ENCODE data around the gene CEP41. TPM values are rescaled to one million over a fixed set of nuclear protein-coding genes. Genes with fewer than 3 reads are reported as not detected.

CEP41 gene
- total and polyA plus RNA-seq, 2 experiments from 2014 or later, result 17.4 to 25.0 TPM

DNA sequence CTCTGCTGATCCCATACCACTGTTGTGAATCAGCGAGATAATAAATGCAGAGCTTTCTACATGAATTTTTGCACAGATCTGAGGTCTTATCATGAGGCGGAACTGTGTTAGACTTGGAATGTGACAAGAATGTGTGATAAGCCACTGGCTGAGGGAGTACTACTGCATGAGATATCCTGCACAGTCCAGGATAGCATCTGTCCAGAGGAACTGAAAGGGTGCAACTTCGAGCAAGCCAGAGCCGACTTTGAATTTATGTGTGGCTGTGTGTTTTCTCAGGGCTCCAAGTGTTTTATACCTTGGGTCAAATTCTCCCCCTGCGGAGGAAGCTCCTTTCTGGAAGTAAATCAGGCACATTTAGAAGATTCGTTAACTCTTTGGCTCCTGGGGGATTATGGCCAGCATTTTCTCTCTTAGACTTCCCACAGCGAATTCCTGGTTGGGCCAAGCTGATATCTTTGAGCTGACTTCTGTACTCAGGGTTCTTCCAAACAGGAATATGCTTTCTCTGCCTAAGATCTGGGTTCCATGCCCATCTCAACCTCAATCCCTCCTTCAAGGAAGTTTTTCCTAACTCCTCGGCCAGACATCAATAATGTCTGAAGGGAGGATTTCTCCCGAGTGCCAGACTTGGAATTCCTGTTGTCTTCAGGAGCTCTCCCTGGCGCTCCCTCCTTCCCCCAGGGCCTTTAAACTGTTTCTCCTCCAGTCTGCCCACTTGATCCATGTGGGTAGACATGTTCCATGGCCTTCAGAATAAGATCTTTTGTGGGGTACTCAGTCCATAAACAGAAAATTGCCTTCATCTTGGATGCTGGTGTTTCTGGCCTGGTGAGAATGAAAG lies 48.5 kb upstream of the CEP41 start (continued):
- TF ChIP-seq NANOG (IDR thresholded peaks at IDR 0.05; ENCODE audit: borderline replicate concordance) (no peak), ETS1 (IDR thresholded peaks at IDR 0.05) (no peak), EZH2 (IDR thresholded peaks at IDR 0.05; ENCODE audit: low read depth, unreplicated experiment) (no peak), JUNB (IDR thresholded peaks at IDR 0.05; ENCODE audit: unreplicated experiment) (no peak), STAT1 (IDR thresholded peaks at IDR 0.05; ENCODE audit: unreplicated experiment) (no peak), CTCF (conservative IDR thresholded peaks at IDR 0.05; ENCODE audit: low read depth in 2 of 2) (no peak)

GRCh38 chr7:130488392-130489139 lies 47.8 kb upstream of the CEP41 start:
- Mint-ChIP-seq H3K27me3 (ENCODE audit: insufficient read depth, low read depth, poor library complexity) (peaks cover 18% of the 10 kb centered on the region), H3K36me3 (ENCODE audit: low read depth) (peaks cover 39% of the 10 kb centered on the region), H3K27ac (no peak overlapping the region), H3K9me3 (peaks cover 18% of the 10 kb centered on the region), H3K4me3 (peak overlapping the region; percentile 89; the same call in 2 of the 3 replicates), H3K4me1 (peaks cover 41% of the 10 kb centered on the region)
- H4K20me1 ChIP-seq (replicated peaks; ENCODE audit: insufficient read depth), result peaks cover 4% of the 10 kb centered on the region; the same call in 1 of the 2 replicates
- ATAC-seq, result no peak
- DNase-seq (ENCODE audit: low spot score), result no peak
- 0 out of 2 replicates have a peak overlapping the region, but pooled peaks have one; percentile 85 for H3K27ac ChIP-seq (ENCODE audit: low read depth)
- peaks cover 10% of the 10 kb centered on the region for H3K27me3 ChIP-seq (ENCODE audit: insufficient read depth)
- no peak overlapping the region for H3K4me3 ChIP-seq
- H3K36me3 ChIP-seq (ENCODE audit: insufficient read depth), result 0 out of 2 replicates have a peak, but pooled peaks cover 3% of the 10 kb centered on the region
- peak overlapping the region; percentile 80 for H3K4me2 ChIP-seq
- H3K9me2 ChIP-seq (ENCODE audit: insufficient read depth), result peaks cover 6% of the 10 kb centered on the region; the same call in 1 of the 2 replicates
- H3F3A ChIP-seq (replicated peaks; ENCODE audit: low read depth), result peaks cover 3% of the 10 kb centered on the region; the same call in 1 of the 2 replicates
- peaks cover 31% of the 10 kb centered on the region for H3K4me1 ChIP-seq (ENCODE audit: insufficient read depth)
- no peak overlapping the region for H2AFZ ChIP-seq
- peaks cover 62% of the 10 kb centered on the region for H3K79me2 ChIP-seq (replicated peaks; ENCODE audit: insufficient read depth)
- TF ChIP-seq CREB1 (CRISPR knock-in tag; IDR thresholded peaks at IDR 0.05; ENCODE audit: low read depth), result no peak
- TF ChIP-seq JUNB (IDR thresholded peaks at IDR 0.05; ENCODE audit: unreplicated experiment), result no peak
- no peak for TF ChIP-seq REST (IDR thresholded peaks at IDR 0.05; ENCODE audit: unreplicated experiment)
- TF ChIP-seq POLR2AphosphoS5 (IDR thresholded peaks at IDR 0.05; ENCODE audit: low read depth), result no peak
- no peak for TF ChIP-seq EZH2phosphoT487 (IDR thresholded peaks at IDR 0.05; ENCODE audit: unreplicated experiment)

All from GM23338 (cell line).